Measurements from ENCODE around the gene POLR1G. TPM values are rescaled to one million over a fixed set of nuclear protein-coding genes. Genes with fewer than 3 reads are reported as not detected.

The POLR1G gene
- total RNA-seq, 1 donor from 2014 or later: 7.4 TPM

GRCh38 chr19:45418802-45419201 lies 12.4 kb downstream of the POLR1G start:
- no peak for TF ChIP-seq CTCF (IDR thresholded peaks at IDR 0.05; ENCODE audit: unreplicated experiment)
- H3K36me3 Mint-ChIP-seq (ENCODE audit: insufficient read depth): peaks cover 14% of the 10 kb centered on the region

GRCh38 chr19:45419396-45419795 lies 13.0 kb downstream of the POLR1G start:
- peaks cover 11% of the 10 kb centered on the region for H3K36me3 Mint-ChIP-seq (ENCODE audit: insufficient read depth)

More at GRCh38 chr19:45418802-45419201, 12.4 kb downstream of the POLR1G start:
- Mint-ChIP-seq H3K27ac (no peak overlapping the region), H3K4me1 (ENCODE audit: low read depth) (peaks cover 8% of the 10 kb centered on the region), H3K9me3 (ENCODE audit: low read depth) (no peaks in the 10 kb centered on the region), H3K27me3 (no peaks in the 10 kb centered on the region), H3K4me3 (ENCODE audit: low read depth) (no peak overlapping the region)
- no peak for DNase-seq (ENCODE audit: low spot score, unreplicated experiment)

GRCh38 chr19:45419895-45420294 lies 13.5 kb downstream of the POLR1G start:
- peaks cover 10% of the 10 kb centered on the region for H3K36me3 Mint-ChIP-seq (ENCODE audit: insufficient read depth)
- H3K4me3 Mint-ChIP-seq (ENCODE audit: low read depth): no peak overlapping the region

More at GRCh38 chr19:45419396-45419795, 13.0 kb downstream of the POLR1G start:
- Mint-ChIP-seq H3K27me3 (no peaks in the 10 kb centered on the region), H3K9me3 (ENCODE audit: low read depth) (no peaks in the 10 kb centered on the region), H3K4me3 (ENCODE audit: low read depth) (no peak overlapping the region), H3K4me1 (ENCODE audit: low read depth) (peaks cover 12% of the 10 kb centered on the region), H3K27ac (no peak overlapping the region)
- no peak for TF ChIP-seq CTCF (IDR thresholded peaks at IDR 0.05; ENCODE audit: unreplicated experiment)
- no peak for DNase-seq (ENCODE audit: low spot score, unreplicated experiment)

GRCh38 chr19:45420356-45420755 lies 13.9 kb downstream of the POLR1G start:
- Mint-ChIP-seq H3K27ac (no peak overlapping the region), H3K9me3 (ENCODE audit: low read depth) (no peaks in the 10 kb centered on the region), H3K4me1 (ENCODE audit: low read depth) (peaks cover 15% of the 10 kb centered on the region), H3K36me3 (ENCODE audit: insufficient read depth) (peaks cover 10% of the 10 kb centered on the region), H3K4me3 (ENCODE audit: low read depth) (no peak overlapping the region), H3K27me3 (no peaks in the 10 kb centered on the region)
- TF ChIP-seq CTCF (IDR thresholded peaks at IDR 0.05; ENCODE audit: unreplicated experiment): no peak
- DNase-seq (ENCODE audit: low spot score, unreplicated experiment): no peak

More at GRCh38 chr19:45419895-45420294, 13.5 kb downstream of the POLR1G start:
- Mint-ChIP-seq H3K27me3 (no peaks in the 10 kb centered on the region), H3K4me1 (ENCODE audit: low read depth) (peaks cover 15% of the 10 kb centered on the region), H3K9me3 (ENCODE audit: low read depth) (no peaks in the 10 kb centered on the region), H3K27ac (no peak overlapping the region)
- no peak for DNase-seq (ENCODE audit: low spot score, unreplicated experiment)
- no peak for TF ChIP-seq CTCF (IDR thresholded peaks at IDR 0.05; ENCODE audit: unreplicated experiment)

- no peaks in the 10 kb centered on the region for H3K27me3 Mint-ChIP-seq
- peaks cover 8% of the 10 kb centered on the region for H3K36me3 Mint-ChIP-seq (ENCODE audit: insufficient read depth)
- TF ChIP-seq CTCF (IDR thresholded peaks at IDR 0.05; ENCODE audit: unreplicated experiment): no peak
- DNase-seq (ENCODE audit: low spot score, unreplicated experiment): no peak
- H3K27ac Mint-ChIP-seq: no peak overlapping the region
- H3K4me3 Mint-ChIP-seq (ENCODE audit: low read depth): no peak overlapping the region
- H3K9me3 Mint-ChIP-seq (ENCODE audit: low read depth): no peaks in the 10 kb centered on the region
- peaks cover 17% of the 10 kb centered on the region for H3K4me1 Mint-ChIP-seq (ENCODE audit: low read depth)
These were observed 14.4 kb downstream of the POLR1G start for GRCh38 chr19:45420871-45421270.

All from progenitor cell of endocrine pancreas (in vitro differentiated cells).